HG03442 (cell line): ENCODE data around the gene CPD.
"Not testable (repeated sequence)": the region's sequence is repeated elsewhere in the genome, so short reads cannot be mapped to it uniquely, and the experiment has no call there.

ENCODE experiments used
- ATAC-seq: cut with Tn5 transposase; IDR thresholded peaks from one replicate; pipeline ENCODE4 v1.9.1; 2021; ENCODE audit warnings: mild to moderate bottlenecking, moderate library complexity; ENCODE audit not compliant: unreplicated experiment

The CPD gene

GRCh38 chr17:30381340-30381659 is 2.6 kb downstream of the CPD start:
- no peak for ATAC-seq

GRCh38 chr17:30382345-30382744 is 3.6 kb downstream of the CPD start:
- no peak for ATAC-seq

DNA sequence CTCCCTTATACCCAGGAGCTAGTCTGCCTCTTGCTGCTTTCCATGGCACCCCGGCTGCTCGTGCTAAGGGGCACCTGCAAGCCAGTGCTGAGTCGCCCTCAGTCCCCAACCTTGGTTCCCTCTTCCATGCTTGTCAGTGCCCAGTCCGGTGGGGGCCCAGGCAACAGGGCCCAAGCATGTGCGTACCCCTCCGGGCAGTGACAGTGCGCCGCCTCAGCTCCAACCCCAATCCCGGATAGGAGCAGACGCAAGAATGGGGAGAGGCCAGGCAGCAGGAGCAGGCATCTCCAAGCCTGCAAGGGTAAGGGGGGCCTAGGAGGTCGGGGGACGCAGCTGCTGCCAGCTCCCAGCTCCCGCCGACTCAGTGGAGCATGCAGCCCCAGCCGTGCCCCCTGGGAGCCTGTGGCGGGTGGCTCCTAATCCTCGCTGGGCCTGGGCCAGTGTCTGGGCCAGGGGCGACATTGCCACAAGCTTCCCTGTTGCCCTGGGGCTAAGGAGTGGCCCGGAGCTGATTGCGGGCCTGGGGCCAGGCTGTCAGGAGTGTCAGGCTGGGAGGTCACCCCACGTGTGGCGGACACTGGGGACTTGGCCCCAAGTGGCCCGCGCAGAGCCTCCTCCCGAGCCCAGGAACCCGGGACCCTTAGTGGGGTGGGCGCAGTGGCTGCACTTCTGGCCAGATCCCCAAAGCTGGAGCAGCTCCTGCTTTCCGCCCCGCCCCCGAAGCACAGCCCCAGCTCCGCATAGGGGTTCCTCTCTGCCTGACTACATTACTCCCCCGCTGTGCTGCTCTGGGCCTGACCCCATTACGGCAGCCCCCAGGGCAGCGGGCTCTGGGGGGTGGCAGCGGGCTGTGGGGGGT is 9.8 kb downstream of the CPD start:
- no peak for ATAC-seq

DNA sequence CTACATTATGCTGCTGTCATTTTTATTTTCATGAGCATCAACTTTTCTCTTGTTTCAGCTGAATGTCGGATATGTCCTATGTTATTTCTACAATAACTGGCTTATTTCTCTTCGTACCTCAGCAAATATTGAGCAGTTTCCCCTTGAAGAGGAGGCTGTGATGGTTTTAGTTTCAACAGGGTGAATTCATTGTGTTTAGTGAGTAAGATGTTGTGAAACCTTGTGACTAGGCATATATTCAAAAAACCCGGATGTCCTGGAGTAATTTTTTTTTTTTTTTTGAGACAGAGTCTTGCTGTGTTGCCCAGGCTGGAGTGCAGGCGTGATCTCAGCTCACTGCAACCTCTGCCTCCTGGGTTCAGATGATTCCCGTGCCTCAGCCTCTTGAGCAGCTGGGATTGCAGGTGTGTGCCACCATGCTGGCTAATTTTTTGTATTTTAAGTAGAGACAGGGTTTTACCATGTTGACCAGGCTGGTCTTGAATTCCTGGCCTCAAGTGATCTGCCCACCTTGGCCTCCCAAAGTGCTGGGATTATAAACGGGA is 11.1 kb downstream of the CPD start:
- no peak for ATAC-seq

DNA sequence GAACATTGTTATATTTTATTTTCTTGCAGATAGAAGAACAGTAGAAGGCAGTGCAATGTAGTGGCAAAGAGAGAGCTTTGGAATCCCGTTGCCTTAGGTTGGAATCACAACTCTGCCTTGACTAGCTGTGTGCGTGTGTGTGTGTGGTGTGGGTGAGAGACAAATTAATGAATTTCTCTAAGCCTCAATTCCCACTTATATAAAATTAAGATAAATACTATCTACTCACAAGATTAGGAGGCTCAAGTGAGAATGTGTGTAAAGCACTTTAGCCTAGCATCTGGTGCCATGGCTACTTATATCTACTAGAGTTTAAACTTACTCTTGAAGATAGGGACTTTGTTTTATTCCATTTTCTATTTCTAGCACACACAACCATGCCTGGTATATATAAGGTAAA is 12.8 kb downstream of the CPD start:
- ATAC-seq = no peak

GRCh38 chr17:30393491-30393890 is 14.8 kb downstream of the CPD start:
- no peak for ATAC-seq

DNA sequence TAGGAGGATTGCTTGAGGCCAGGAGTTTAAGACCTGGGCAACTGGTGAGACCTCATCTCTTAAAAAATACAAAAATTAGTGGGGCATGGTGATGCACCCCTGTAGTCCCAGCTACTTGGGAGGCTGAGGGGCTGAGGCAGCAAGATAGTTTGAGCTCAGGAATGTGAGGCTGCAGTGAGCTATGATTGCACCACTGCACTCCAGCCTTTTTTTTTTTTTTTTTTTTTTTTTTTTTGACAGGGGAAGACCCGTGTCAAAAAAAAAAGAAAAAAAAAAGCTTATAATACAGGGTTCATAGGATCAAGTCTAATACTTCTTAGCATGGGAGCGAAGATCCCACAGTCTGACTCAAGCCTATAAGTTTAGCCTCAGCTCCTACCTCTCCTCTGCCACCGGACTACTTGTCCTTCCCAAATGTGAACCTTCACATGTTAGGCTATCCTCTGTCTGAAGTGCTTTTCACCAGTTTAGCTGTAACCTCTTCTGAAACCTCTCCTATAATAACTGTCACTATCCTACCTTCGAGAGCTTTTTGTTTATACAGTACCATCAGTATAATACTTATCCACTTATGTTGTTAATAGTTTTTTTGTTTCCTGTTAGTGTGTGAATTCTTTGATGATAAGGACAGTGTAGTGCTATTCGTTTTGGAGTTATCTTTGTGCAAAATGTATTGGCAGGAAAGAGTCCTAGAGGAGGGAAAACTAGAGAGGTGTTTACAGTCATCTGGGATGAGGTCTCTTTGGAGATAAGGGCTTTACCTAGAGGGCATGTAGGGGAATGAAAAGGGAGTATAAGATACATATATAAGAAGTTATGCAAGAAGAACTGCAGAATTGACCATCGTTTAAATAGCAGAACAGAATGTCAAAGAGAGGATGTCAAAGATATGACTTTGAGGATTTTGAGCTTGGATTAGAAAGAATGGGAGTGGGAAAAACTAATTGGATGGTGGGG is 15.5 kb downstream of the CPD start:
- ATAC-seq = no peak

GRCh38 chr17:30395398-30396022 is 16.8 kb downstream of the CPD start:
- no peak for ATAC-seq

- no peak for ATAC-seq
These were observed 17.4 kb downstream of the CPD start for GRCh38 chr17:30396129-30396528.

DNA sequence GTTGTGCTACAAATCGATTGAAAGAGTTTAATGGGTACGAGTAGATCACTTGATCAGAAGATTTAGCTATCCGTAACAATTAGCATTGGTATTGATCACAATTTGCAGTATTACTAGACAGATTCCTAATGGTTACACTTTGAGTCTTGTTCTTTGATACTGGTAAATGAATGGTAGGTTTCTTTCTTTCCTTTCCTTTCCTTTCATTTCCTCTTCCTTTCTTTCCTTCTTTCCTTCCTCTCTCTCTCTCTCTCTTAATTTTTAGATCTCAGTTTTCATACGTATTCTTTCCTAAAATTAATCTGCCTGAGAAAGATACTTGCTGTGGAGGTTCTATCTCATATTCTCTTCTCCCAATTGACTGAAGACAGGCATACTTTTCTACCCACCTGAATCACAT is 17.9 kb downstream of the CPD start:
- ATAC-seq = no peak

DNA sequence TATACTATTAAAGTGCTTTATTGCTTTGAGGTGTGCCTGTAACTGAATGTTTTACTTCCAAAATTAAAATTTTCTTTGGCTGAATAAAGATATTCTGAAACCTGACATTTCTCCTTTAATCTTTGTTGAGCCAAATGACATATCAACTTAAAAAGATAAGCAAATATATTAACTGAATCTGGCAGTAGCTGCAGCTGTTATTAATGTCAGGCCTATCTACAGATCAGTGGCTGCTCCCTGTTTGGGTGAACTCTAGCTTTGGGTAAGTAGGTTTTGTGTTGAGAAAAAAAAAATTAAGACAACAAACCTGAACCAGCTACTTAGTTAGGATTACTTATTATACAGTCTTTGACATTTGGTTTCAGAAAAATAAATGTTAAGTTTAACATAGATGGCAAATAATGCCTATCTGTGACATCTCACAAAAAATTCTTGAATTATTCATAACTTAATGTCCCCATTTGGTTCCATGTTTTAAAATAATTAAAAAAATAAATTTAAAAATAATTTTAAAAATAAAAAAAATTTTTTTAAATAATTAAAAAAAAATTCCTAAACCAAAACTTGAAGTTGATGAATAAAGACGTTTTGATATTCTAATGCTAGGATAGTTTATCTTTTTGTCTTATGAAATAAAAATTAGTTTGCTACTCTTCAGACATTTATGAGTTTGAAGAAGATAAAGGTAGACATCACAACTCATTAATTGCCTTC is 19.8 kb downstream of the CPD start:
- ATAC-seq = no peak

GRCh38 chr17:30401097-30401496 is 22.4 kb downstream of the CPD start:
- no peak for ATAC-seq

- no peak for ATAC-seq
These were observed 26.4 kb downstream of the CPD start for GRCh38 chr17:30405161-30405560.

DNA sequence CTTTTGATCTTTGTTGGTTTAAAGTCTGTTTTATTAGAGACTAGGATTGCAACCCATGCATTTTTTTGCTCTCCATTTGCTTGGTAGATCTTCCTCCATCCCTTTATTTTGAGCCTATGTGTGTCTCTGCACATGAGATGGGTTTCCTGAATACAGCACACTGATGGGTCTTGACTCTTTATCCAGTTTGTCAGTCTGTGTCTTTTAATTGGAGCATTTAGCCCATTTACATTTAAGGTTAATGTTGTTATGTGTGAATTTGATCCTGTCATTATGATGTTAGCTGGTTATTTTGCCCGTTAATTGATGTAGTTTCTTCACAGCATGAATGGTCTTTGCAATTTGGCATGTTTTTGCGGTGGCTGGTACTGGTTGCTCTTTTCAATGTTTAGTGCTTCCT is 31.9 kb downstream of the CPD start:
- not testable (repeated sequence) for ATAC-seq

GRCh38 chr17:30412008-30412496 is 33.3 kb downstream of the CPD start:
- not testable (repeated sequence) for ATAC-seq

DNA sequence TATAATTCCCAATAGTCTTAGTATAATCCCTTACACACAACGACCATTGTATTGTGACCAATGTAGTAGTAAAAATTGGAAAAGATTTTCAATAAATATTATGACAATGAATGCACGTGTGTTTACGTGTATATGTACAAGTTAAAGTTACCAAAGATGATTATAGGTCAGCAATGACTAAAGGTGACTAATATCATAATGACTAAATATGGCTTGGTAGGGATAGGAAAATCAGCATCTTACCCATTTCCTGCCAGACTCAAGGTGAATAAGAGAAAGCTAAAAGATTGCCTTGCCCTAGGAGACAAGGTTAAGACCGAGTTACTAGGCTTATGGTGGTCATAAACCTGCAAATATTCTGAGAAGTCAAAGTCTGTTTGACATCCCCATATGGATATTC is 34.4 kb downstream of the CPD start:
- no peak for ATAC-seq

DNA sequence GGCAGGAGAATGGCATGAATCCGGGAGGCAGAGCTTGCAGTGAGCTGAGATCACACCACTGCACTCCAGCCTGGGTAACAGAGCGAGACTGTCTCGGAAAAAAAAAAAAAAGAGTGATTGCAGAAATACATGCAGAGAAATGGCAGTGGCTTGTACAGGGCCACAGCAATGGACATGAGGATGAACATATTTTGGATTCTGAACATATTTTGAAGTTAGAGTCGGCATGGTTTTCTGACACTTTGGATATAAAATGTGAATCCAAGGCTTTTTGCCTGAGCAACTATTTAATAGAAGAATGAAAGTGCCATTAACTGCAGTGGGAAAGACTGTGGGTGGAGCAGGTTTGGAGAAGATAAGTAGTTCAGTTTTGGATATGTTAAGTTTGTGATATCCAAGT is 35.8 kb downstream of the CPD start:
- no peak for ATAC-seq

GRCh38 chr17:30415491-30415890 is 36.8 kb downstream of the CPD start:
- no peak for ATAC-seq

- ATAC-seq = not testable (repeated sequence)
These were observed 39.3 kb downstream of the CPD start for GRCh38 chr17:30418070-30418469.

GRCh38 chr17:30421592-30421991 is 42.9 kb downstream of the CPD start:
- no peak for ATAC-seq
